Measurements from ENCODE around the gene CCDC107.

GRCh38 chr9:35689542-35690293 lies 31.6 kb downstream of the CCDC107 start, which contains the start of gene TPM2:
- peak; percentile 44; the same call in 1 of the 2 replicates for TF ChIP-seq POLR2A (IDR thresholded peaks at IDR 0.05; ENCODE audit: low read depth, low read length)
- no peak for TF ChIP-seq SPI1 (IDR thresholded peaks at IDR 0.05; ENCODE audit: low read depth, low read length)
- no peak for TF ChIP-seq TAF1 (IDR thresholded peaks at IDR 0.05; ENCODE audit: low read depth, low read length)
- 0 out of 2 replicates have a peak, but pooled peaks have one; percentile 48 for TF ChIP-seq POLR2AphosphoS5 (IDR thresholded peaks at IDR 0.05; ENCODE audit: low read depth, low read length)
- no peak for TF ChIP-seq POU2F2 (IDR thresholded peaks at IDR 0.05; ENCODE audit: low read depth, low read length)

All from GM12891 (cell line).